ENCODE results near the gene DMTF1.
"Not testable (repeated sequence)": the region's sequence is repeated elsewhere in the genome, so short reads cannot be mapped to it uniquely, and the experiment has no call there.

The DMTF1 gene

DNA sequence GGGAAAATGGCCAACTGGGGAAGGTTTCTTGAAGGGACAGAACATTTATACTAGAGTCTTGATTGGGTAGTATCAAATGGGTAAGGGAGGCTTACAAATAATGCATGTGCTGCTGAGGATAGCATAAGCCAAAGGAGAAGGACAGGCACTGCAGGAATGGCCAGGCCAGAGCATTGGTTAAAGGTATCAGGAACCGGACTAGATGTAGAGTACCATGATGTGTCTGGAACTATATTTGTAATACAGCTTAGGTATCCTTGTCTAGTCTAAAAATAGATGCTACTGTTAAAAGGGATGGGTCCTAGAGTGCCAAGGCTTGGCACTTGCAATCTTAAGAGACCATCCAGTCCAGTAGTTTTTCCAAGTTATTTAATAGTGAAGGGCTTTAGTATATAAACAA lies 47.0 kb downstream of the DMTF1 start:
- no peak for DNase-seq

DNA sequence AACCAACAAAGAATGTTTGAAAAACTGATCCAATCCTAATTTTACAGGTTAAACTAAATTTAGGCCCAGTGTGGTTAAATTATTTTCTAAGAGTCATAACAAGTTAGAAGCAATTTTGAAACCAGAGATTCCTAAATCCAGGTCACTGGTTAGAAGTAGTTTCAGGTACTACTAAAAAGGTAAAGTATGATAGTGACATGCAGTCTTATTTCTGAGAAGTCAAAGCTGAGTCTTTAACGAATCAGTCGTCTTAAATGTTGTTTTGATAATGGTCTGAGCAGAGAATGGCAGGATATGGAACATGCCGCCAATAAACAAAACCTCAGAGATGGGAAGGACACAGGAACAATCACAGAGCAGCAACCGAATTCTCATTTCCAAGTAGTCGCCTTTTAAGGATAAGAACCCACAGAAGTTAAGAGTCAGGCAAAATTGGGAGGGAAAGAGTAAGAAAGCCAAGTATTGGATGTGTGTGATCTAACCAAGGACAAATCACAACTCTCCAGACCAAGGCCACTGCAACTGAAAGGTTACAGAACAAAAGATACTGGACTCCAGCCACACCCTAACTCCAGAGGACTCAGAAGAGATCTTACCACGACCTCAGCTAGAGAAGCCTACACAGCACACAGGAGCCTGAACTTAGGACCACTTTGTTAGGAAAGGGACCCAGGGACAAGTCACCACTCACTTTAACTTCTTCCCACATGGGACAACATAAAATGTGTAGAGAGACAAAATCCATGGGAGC lies 47.6 kb downstream of the DMTF1 start:
- DNase-seq = no peak

DNA sequence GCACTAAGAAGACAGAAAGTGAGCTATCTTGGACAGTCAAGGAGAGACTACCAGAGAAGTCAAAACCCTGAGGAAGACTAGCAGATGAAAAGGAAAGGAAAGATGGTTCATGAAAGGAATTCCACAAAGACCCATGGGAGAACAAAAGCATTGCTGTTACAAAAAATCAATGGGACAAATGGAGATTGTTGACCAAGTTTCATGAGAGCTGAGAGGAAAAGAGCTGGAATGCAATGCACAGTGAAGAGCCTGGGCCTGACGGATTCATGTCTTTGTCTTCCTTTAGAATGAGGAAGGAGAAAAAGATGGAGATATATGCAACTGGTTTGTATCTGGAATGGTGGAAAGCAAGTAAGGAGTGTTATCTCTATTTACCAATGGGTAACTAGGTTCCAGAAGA lies 50.0 kb downstream of the DMTF1 start:
- no peak for DNase-seq

DNA sequence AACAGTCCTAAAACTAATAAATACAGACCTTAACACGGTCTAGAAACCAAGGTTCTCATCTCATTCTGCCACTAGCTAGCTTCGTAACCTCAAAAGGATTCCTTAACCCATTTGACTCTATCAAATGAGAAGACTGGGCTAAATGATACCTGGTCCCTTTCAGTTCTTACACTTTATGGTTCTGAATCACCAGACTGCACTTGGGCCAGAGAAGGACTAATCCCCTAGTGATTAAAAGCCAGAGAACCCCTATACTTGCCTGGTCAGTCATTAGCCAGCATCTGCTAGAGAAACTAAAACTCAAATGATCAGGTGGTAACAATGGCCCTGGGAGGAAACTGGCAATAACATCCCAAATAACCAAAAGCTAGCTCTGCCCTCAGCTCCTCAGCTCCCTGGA lies 50.5 kb downstream of the DMTF1 start:
- no peak for DNase-seq

DNA sequence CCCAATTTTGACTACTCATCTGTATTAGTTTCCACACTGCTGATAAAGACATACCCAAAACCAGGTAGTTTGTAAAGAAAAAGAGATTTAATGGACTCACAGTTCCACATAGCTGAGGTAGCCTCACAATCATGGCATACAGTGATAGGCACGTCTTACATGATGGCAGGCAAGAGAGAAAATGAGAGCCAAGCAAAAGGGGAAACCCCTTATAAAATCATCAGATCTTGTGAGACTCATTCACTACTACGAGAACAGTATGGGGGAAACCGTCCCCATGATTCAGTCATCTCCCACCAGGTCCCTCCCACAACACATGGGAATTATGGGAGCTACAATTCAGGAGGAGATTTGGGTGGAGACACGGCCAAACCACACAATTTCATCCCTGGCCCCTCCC lies 51.7 kb downstream of the DMTF1 start:
- DNase-seq = not testable (repeated sequence)

DNA sequence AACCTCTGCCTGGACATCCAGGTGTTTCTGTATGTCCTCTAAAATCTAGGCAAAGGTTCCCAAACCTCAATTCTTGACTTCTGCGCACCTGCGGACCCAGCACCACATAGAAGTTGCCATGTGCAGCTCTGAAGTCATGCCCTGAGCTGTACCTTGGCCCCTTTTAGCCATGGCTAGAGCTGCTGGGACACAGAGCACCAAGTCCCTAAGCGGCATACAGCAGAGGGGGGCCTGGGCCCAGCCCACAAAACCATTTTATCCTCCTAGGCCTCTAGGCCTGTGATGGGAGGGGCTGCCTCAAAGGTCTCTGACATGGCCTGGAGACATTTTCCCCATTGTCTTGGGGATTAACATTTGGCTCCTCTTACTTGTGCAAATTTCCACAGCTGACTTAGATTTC lies 52.7 kb downstream of the DMTF1 start:
- no peak for DNase-seq

DNA sequence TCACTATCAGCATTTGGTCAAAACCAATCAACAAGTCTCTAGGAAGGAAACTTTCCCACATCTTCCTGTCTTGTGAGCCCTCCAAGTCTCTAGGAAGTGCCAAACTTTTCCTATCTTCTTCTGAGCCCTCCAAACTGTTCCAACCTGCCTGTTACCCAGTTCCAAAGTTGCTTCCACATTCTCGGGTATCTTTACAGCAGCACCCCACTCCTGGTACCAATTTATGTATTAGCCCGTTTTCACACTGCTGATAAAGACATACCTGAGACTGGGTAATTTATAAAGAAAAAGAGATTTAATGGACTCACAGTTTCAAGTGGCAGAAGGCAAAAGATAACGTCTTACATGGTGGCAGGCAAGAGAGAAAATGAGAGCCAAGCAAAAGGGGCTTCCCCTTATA lies 53.4 kb downstream of the DMTF1 start:
- DNase-seq = not testable (repeated sequence)

DNA sequence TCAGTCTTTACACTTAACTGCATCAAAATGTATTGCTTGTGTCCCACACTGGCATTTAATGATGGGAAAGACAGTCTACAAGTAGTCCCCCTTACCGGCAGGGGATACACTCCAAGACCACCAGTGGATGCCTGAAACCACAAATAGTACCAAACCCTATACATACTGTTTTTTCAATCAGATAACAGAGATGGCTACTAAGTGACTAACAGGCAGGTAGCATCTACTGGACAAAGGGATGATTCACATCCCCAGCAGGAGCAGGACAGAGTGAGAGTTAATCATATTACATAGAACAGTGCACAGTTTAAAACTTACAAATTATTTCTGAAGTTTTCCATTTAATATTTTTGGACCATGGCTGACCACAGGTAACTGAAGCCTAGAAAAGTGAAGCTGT lies 54.1 kb downstream of the DMTF1 start:
- DNase-seq = no peak

DNA sequence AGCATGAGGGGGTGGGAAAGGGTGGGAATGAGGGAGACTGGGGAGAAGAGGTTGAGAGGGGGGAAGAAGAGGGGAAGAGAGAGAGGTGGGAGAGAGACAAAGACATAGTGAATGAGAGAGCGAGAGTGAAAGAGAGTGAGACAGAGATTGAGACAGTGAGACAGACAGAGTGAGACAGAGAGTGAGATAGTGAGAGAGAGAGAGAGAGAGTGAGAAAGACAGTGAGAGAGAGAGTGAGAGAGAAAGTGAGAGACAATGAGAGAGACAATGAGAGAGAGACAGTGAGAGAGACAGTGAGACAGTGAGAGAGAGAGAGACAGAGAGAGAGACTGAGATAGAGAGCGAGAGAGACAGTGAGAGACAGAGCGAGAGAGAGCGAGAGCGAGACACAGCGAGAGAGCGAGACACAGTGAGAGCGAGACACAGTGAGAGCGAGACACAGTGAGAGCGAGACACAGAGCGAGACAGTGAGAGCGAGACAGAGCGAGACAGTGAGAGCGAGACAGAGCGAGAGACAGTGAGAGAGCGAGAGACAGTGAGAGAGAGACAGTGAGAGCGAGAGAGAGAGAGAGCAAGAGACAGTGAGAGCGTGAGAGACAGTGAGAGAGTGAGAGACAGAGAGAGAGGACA lies 57.2 kb downstream of the DMTF1 start:
- DNase-seq = no peak

DNA sequence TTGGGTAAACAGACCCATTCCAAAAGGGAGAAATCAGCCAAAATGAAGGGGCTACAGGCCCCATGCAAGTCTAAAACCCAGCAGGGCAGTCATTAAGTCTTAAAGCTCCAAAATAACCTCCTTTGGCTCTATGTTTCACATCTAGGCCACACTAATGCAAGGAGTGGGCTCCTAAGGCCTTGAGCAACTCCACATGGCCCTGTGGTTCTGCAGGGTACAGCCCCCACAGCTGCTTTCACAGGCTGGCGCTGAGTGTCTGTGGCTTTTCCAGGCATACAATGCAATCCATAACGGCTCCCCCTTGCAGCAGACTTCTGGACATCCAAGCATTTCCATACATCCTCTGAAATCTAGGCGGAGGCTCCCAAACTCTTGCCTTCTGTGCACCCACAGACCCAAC lies 58.3 kb downstream of the DMTF1 start:
- no peak for DNase-seq

DNA sequence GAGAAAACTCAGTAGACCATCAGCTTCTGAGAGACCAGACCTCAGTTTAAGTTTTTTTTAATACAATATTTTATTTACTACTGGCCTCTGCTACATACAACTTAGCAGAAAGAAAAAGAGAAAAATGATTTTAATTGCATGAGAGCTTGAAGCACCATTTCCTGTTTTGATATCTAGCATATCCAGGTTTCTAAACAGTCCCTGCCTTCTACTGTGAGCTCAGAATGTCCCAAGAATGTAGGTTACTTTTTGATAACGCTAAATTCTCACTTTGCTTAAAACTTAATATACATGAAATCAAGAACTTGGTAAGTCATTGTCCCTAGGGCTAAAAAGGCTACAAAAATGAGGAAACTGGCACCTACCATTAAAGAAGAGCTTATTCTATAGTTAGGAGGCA lies 60.2 kb downstream of the DMTF1 start:
- DNase-seq = peak in 2 of 6 experiments; percentile 11 to 20

DNA sequence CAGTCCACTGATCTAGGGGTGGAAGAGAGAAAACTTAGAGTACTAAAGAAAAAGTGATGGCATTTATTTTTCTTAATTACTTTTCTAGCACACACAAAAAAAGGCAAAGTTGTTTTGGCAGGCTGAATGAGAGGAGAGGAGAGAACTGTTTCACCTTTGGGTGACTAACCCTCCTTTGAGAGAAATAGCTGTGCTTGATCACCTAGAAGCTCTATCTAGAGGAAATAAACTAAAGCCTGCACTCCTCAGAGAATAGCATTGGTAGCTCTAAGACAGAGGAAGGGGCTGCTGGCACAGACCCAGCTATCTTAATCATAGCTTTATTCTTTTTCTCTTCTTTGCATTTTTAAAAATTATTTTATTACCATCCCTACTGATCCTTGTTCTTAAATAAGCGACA lies 61.0 kb downstream of the DMTF1 start:
- DNase-seq = no peak

DNA sequence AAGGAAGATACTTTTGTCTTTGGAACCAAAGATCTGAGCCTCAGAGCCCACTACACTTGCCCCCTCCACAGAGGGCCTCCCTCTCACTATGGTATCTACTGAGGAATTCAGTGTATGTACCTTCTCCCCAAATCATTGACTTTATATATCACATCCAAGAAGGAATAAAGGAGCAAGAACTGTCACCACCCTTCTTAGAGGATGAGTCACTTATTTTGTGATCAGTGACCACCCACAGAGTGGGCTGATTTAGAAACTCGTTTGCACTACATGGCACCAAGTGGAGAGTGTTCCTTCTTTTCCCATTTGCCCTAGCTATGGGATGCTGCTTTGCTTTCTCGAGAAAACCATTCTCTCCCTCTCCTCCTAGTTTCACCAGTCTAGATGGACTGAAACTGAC lies 61.6 kb downstream of the DMTF1 start:
- no peak for DNase-seq

DNA sequence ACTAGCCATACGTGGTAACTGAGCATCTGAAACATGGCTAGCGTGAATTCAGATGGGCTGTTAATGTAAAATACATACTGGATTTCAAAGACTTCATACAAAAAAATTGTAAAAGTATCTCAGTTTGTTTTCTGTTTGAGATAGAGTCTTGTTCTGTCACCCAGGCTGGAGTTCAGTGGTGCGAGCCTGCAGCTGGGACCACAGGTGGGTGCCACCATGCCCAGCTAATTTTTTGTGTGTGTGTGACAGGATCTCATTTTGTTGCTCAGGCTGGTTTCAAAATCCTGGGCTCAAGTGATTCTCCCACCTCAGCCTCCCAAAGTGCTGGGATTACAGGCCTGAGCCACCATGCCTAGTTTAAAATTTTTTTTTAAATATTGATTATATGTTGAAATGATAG lies 62.8 kb downstream of the DMTF1 start:
- DNase-seq = no peak

DNA sequence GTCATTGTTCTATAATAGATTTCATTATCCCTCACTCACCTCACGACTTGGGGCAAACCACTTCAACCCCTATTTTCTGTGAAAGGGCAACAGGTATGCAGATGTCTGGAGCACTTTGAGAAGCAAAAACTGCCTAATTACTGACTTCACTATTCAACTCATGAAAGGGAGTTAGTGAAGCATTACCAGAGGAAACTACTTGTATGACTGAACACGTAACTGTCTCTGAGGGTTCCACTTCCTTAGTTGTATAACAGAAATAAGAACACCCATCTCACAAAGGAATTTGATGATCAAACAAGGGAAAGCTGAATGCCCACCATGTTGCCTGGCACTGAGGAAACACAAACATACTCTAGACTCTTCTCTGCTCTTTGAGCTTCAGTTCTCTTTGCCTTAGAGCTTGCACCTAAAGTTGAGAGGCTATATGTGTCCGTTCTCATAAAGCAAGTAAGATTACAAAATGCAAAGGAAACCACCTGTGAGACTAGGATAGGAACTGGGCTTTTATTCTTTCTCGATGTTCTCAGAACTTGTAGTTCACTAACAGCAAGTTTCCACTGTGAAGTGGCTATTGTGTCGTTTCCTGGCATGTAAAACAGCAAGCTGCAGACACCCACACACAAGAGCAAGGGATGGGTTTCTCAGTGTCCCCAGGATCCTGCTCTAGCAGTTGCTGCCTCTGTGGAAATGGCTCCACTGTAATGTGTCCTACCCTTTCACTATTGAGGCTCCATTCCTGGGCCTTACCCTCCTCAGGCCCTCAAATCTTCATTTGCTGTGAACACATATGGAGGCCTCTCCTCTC lies 64.7 kb downstream of the DMTF1 start:
- peak; percentile 25 to 83 (median 56) for DNase-seq

DNA sequence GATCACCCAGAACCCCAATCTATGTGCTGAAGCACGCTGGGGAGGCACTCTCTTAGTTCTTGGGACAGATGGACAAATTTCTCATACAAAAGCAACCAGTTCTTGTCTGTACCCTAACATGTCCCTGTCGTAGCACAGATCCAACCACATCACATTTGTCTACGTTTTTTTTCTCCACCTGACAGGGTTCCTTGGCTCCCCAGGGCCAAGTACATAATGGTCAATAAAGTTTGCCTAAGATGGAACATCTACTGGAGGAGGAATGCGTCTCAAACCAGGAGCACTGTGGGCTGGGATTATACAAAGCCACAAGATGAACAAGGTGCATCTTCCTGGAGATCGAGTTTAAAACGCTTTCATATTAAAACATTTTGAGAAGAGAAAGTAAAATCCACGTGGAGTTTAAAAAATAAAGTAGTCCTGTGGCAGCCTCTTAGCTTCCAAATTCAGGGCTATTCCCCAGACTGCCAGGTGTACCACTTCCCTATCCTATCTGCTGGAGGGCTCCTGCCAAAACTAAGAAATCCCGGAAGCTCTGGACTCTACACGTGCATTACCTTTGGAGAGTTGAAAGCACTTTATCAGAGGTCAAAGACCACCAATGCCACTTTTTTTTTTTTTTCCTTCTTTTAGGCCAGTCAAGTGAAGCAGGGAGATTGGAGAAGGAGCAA lies 65.9 kb downstream of the DMTF1 start:
- DNase-seq = peak in 2 of 6 experiments; percentile 12 to 48

DNA sequence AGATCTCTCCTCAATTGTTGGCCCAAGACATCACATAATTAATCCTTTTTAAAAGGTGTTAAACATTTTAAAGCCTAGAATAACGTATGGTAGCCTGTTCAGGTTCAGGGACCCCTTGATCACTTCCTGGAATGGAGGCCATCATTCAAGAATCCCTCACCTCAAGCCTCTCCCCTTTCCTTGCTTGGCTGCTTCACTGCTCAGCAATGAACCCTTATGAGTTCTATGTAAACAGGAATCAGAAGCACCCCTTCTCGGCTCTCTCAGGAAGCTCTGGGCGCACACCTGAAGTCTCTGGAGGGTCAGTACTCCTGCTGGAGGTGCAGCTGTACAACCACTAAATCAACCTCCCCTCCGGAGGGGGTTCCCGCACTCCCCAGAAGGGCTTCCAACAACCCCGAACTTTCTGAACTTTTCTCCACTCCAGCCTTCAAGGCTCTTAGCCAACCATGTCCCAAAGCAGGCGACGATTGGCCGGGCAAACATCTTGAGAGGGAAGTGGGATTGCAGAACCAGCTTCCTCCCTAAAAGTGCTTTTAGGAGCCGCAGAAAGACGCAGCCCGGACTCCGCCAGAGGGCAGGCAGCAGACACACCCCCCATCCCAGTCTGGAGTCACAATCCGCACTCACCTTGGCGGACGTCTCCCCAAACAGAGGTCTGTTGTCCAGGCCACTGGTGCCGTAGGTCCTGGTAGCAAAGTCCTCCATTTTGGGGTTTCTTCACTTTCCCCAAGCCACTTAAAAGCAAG lies 66.7 kb downstream of the DMTF1 start:
- peak; percentile 19 to 76 (median 48) for DNase-seq

DNA sequence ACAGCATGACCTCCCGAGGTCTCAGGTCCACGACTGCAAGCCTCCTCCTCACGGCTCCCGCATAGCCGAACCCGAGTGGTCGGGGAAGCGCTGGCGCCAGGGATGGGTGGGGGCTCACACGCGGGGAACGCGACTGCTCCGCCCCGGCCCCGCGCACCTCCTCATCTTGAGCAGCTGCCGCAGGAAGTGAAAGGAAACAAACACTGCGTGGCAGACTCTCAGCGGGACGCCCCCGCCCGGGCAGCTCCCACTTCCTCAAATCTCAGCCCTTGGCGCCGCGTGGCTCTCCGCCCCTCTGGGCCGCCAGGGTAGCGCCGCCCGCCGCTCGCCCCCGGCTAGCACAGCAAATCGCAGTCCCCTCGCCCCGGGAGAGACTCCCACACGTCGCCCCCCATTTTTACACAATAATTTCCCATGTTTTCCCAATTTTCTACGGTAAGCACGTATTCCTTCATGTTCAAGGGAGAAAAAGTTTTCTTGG lies 67.3 kb downstream of the DMTF1 start, which contains the start of gene TMEM243:
TMEM243 (minus strand) TSS at position 188 of the 481 bp plus-strand sequence. CDS start 229 bp downstream, outside the sequence.
- DNase-seq = peak; percentile 78 to 88 (median 86)

DNA sequence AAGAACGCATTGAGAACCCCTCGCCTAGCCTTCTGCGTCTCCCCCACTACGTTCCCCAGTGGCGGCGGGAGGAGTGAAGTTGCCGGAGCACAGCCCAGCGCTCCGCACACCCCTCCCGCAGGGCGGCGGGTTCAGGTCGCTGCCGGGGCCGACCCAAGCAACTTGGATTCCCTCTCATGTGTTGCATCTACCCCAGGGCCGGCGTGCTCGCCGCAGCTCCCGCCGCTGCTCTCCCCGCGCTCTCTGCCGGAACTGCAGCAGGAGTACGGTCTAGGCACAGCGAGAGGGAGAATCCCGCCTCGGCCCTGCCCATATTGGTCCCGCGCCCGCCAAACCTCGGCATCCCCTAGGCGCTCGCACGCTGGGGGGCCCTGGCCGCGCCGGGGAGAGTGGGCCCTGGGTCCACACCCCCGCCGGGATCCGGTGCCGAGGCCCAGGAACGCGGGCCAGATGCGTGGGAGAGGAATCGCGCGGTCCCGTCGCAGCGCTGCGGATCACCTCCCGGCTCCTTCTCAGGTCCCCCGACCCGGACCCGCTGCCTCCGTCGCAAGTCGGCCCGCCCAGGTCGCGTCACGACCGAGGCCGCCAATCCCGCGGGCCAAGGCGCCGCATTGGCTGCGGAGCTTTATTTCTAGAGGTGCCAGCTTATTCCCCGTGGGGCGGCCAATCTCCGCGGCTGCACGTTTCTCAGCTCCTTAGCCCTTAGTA lies 67.9 kb downstream of the DMTF1 start:
- peak; percentile 75 to 87 (median 84) for DNase-seq

DNA sequence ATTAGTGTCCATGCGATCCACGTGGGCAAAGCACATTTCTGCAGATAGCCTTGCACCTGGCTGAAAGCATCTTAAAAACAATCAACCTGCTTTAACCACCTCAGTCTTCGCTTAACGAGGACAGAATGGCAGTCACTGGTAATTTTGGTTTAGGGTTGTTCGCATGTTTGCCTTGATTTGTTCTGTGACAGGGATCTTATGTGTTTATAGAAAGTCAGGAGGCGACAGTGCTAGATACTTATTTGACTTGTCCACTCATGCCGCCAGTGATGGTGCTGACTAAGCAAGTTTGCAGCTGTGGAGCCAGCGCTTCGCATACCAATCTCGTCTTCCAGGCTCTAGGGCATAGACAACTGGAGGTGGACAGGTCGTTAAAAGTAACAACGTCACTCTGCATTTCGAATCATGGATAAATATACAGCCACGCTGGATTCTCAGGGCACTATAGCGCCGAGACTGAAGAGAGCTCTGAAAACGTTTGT lies 68.5 kb downstream of the DMTF1 start:
- DNase-seq = no peak

DNA sequence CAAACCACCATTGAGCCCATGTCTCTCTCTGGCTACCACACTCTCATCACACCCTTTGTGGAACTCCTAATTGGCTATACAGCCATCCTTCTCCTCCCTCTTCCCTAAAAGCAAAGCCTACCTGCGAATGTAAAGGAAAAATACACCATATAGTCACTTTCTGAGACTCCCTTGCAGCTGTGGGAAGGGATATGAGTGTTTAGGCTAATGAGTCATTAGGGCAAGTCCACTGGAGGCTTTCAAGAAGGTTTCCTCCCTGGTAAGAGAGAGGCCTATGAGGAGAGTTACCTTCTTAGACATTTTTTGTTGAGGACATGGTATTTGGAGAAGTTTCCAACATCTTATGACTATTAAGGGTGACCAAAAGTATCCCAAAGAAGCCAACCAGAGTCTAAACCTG lies 71.4 kb downstream of the DMTF1 start:
- DNase-seq = no peak

All from stimulated activated naive CD4-positive, alpha-beta T cell (primary cell).